ENCODE results near the gene KRTAP5-7.
"Not testable (repeated sequence)": the region's sequence is repeated elsewhere in the genome, so short reads cannot be mapped to it uniquely, and the experiment has no call there.

The KRTAP5-7 gene

GRCh38 chr11:71535825-71536224, 8.8 kb downstream of the KRTAP5-7 start:
- no peak for DNase-seq

DNA sequence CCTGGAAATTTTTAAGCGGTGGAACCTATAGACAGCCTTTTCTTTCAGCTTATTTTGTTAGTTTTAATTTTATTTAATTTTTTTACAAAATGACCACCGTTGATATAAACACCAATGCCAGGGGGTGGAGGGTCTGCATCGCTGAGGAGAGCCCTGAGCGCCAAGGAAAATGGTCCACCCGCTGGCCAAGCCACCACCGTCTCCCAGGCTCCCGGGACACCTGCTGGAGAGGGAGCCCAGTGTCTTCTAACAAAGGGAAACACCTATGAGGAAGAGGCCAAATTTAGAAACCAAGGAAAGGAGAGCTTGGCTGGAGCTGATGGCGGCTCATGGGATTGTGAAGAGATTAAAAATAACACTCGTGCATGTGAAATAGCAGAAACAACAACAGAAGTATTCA, 10.5 kb downstream of the KRTAP5-7 start:
- DNase-seq: no peak

- DNase-seq: not testable (repeated sequence)
Observed at GRCh38 chr11:71537977-71538665, 11.1 kb downstream of the KRTAP5-7 start, which contains the start of gene KRTAP5-8. Gene KRTAP5-8, plus strand, starts transcription at chr11:71538025. Its CDS starts 31 bp downstream, at chr11:71538056.

DNA sequence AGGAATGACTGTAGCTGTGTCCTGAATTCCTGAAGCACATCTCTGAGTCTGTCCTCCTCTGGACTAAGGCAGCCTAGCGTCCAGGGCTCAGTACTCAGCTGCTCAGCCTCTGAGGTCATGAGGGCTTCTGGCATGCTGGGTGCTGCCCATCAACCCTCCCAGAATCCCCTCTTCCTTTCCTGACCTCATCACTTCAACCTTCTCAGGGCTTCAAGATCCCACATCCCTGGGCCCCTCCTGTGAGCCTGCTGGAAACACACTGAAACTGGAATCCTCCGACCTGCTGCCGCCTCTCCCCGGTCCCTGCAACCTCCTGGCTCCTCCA, 11.6 kb downstream of the KRTAP5-7 start:
- no peak for DNase-seq

GRCh38 chr11:71539017-71539416, 11.9 kb downstream of the KRTAP5-7 start:
- DNase-seq: no peak

- not testable (repeated sequence) for DNase-seq
Observed at GRCh38 chr11:71539971-71540370, 12.9 kb downstream of the KRTAP5-7 start.

DNA sequence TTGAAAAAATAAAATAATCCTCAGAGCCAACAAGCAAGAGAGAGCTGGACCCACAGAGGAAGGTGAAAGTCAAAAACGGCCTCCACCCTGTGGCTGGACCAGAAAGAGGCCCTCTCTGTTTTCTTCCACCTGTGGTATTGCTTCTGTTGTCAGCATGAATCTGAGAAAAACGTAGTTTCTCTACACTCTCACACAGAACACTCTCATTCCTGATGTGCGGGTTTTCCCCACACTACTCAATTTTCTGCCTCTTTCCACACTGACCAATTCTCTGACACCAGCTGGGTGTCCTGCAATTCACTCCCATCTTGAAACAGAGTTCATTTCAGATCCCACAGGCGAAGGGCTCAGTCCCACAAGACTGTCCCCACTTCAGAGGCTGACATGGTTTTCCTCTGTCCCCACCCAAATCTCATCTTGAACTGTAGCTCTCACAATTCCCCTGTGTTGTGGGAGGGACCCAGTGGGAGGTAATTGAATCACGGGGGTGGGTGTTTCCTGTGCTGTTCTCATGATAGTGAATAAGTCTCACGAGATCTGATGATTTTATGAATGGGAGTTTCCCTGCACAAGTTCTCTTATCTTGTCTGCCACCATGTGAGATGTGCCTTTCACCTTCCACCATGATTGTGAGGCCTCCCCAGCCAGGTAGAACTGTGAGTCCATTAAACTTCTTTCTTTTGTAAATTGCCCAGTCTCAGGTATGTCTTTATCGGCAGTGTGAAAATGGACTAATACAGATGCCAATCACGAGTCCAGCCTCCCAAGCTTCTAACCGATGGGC, 13.6 kb downstream of the KRTAP5-7 start:
- DNase-seq: not testable (repeated sequence)

- no peak for DNase-seq
Observed at GRCh38 chr11:71542382-71542781, 15.3 kb downstream of the KRTAP5-7 start.

- DNase-seq: no peak
Observed at GRCh38 chr11:71542879-71543777, 16.1 kb downstream of the KRTAP5-7 start.

- no peak for DNase-seq
Observed at GRCh38 chr11:71543866-71544265, 16.8 kb downstream of the KRTAP5-7 start.

DNA sequence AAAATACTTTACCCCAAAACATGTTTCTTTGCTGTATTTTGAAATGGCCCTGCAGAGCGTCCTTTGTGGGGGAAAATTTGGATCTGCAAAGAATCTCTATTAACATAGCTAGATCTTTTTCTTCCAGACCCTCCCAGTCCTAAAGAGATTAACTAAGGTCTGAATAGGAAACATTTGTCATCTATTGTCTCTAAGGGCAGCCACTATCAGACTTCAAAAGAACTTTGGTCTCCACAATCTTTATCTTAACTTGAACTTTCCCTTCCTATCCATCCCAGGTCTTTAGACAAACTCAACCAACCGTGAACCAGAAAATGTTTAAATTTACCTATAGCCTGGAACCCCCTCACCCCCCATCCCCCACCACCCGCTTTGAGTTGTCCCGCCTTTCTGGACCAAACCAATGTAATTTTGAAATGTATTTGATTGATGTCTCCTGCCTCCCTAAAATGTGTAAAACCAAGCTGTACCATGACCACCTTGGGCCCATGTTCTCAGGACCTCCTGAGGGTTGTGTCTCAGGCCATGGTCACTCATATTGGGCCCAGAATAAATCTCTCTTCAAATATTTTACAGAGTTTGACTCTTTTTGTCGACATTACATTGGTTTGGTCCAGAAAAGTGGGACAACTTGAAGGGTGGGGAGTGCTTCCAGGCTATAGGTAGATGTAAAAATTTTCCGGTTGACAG, 17.6 kb downstream of the KRTAP5-7 start:
- DNase-seq: no peak

DNA sequence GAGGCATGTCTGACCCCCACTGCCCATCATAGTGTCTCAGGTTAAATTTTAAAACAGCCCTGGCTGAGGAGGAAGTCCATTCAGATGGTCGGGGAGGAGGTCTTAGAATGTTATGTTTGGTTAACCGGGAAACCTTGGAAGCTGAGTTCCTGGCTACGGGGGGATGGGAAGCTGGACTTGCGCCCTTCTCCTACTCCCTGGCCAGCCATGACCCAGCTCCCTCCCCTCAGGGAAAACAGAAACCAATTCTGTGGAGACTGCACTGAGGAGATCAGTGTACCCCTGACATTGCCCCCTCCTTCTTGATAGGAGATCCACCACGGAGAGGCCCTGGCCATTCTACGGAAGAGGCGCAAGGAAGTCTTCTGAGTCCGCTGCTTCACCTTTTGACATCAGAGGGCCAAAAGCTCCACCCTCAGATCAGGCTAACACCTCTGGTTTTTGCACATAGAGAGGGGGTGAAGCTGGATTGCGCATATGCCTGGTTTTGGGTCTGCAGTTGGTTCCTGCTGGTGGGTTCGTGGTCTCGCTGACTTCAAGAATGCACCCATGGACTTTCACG, 18.4 kb downstream of the KRTAP5-7 start:
- no peak for DNase-seq

GRCh38 chr11:71548120-71548519, 21.1 kb downstream of the KRTAP5-7 start, which contains the start of gene KRTAP5-9:
Gene KRTAP5-9, plus strand, starts transcription at chr11:71548420. Its CDS starts 238 bp downstream, at chr11:71548658.
- DNase-seq: no peak

DNA sequence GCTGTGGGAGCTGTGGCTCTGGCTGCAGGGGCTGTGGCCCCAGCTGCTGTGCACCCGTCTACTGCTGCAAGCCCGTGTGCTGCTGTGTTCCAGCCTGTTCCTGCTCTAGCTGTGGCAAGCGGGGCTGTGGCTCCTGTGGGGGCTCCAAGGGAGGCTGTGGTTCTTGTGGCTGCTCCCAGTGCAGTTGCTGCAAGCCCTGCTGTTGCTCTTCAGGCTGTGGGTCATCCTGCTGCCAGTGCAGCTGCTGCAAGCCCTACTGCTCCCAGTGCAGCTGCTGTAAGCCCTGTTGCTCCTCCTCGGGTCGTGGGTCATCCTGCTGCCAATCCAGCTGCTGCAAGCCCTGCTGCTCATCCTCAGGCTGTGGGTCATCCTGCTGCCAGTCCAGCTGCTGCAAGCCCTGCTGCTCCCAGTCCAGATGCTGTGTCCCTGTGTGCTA, 21.7 kb downstream of the KRTAP5-7 start:
- no peak for DNase-seq

GRCh38 chr11:71551711-71552110, 24.6 kb downstream of the KRTAP5-7 start:
- no peak for DNase-seq

DNA sequence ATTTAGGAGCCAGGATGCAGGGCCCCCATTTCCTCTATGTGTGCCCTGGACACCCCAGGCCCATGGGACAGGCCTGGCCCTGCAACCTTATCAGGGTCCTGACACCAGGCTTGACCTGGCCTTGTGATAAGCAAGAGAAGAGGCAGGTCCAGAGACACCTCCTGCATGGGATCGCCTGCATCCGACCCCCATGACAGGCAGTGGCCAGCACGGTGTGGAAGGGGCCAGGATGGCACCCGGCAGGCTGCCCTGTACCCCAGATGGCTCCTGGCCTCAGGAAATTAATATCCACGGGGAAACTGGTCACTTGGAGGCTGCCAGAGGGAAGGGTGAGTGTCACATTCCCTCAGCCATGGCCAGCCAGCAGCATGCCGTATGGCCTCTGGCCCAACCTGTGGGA, 27.9 kb downstream of the KRTAP5-7 start:
- no peak for DNase-seq

GRCh38 chr11:71555508-71555907, 28.4 kb downstream of the KRTAP5-7 start:
- DNase-seq: no peak

GRCh38 chr11:71556018-71556417, 29.0 kb downstream of the KRTAP5-7 start:
- DNase-seq: no peak

DNA sequence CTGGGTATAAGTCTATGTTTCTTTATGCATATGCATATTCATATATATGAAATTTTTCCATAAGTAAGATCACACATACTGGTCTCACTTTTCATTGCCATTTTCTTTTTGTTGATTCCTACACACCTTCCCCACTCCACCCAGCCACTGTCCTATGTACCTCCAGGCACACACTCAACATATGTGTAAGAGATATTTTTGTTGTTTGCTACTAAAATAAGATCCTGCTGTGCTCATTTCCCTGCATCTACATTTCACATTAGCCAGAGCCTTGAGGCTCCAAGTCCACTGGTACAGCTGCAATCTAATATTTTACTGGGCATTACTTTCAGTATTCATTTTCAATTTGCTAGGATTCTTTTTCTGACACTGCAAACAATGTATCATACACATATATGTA, 30.2 kb downstream of the KRTAP5-7 start:
- DNase-seq: no peak

DNA sequence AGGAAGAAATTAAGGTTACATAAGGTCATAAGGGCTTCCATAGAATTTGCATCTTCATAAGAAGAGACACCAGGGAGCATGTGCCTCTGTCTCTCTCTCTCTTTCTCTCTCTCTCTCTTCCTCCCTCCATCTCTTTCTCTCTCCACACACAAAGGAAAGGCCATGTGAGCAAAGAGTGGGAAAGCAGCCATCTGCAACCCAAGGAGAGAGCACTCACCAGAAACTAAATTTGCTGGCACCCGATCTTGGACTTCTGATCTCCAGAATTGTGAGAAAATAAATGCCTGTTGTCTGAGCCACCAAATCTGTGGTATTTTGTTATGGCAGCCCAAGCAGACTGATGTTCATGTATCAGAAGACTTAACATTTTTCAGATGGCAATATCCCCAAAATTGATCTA, 31.9 kb downstream of the KRTAP5-7 start:
- DNase-seq: no peak

- DNase-seq: no peak
Observed at GRCh38 chr11:71562120-71562519, 35.1 kb downstream of the KRTAP5-7 start.

DNA sequence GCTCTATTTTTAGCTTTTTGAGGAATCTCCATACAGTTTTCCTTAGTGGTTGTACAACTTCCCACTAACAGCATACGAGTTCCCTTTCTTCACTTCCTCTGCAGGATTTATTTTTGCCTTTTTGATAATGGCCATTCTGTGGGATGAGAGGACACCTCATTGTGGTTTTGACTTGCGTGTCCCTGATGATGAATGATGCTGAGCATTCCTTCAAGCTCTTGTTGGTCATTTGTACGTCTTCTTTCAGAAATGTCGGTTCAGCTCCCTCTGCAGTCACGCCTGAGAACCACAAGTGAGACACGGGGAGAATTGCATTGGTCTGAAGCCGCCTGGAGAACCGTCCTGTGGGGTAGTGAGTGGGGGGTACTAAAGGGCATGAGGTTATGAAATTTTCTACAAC, 36.3 kb downstream of the KRTAP5-7 start:
- DNase-seq: peak; percentile 30 to 51
